Panc1 (cell line): ENCODE data around the gene SPA17. TPM values are rescaled to one million over a fixed set of nuclear protein-coding genes. Genes with fewer than 3 reads are reported as not detected.

Experiments used
- ATAC-seq: fragments of 200-7000 bp; cut with Tn5 transposase; 2 replicates; pipeline ENCODE4 v1.9.1; 2020; ENCODE audit warnings: mild to moderate bottlenecking, moderate library complexity
- BruUV-seq: library from RNA; stranded (reverse); fragments of 400-500 nt; replicated peaks from 2 replicates; lab custom pipeline; 2021; lab: Mats Ljungman, UMichigan
- CTCF ChIA-PET: fragments of 300-600 bp; sonication (Branson Sonifier 250); formaldehyde crosslinking; loops from one replicate; lab custom pipeline; 2022; ENCODE audit warnings: antibody characterized with exemption; lab: Charles Lee
- POLR2A ChIA-PET: fragments of 300-600 bp; sonication (Branson Sonifier 250); formaldehyde crosslinking; loops from one replicate; lab custom pipeline; 2022; ENCODE audit warnings: antibody characterized with exemption; lab: Charles Lee
- DNase-seq: peaks from one replicate; pipeline ENCODE4 v3.0.0-alpha.2; 2010; ENCODE audit warnings: low read depth, low spot score
- H3K27ac ChIP-seq: 2 replicates; pipeline ENCODE4 v1.5.1; 2011; ENCODE audit warnings: mild to moderate bottlenecking, low read length, inconsistent platforms
- H3K27me3 ChIP-seq: fragments of 200-500 bp; sonication (Bioruptor generic); 2 replicates; pipeline ENCODE4 v1.6.0; 2014; ENCODE audit warnings: low read length, inconsistent platforms; ENCODE audit not compliant: control insufficient read depth, insufficient read depth
- H3K36me3 ChIP-seq: fragments of 200-500 bp; sonication (Bioruptor generic); 2 replicates; pipeline ENCODE4 v1.5.1; 2014; ENCODE audit warnings: inconsistent platforms, mild to moderate bottlenecking, low read length, moderate library complexity; ENCODE audit not compliant: control insufficient read depth, insufficient read depth
- H3K4me1 ChIP-seq: 2 replicates; pipeline ENCODE4 v1.5.1; 2011; ENCODE audit warnings: inconsistent platforms, mild to moderate bottlenecking, low read length, moderate library complexity; ENCODE audit not compliant: control insufficient read depth, insufficient read depth
- H3K4me3 ChIP-seq, 2 experiments: 2 replicates each; pipeline ENCODE4 v1.5.1; 2011 to 2012; ENCODE audit warnings: low read depth in 2 of 2, low read length in 2 of 2, mild to moderate bottlenecking in 2 of 2, inconsistent platforms in 1 of 2, moderate library complexity in 1 of 2
- H3K9me3 ChIP-seq: fragments of 200-500 bp; sonication (Bioruptor generic); 2 replicates; pipeline ENCODE4 v1.5.1; 2014; ENCODE audit warnings: low read depth, mild to moderate bottlenecking, inconsistent platforms, low read length, moderate library complexity; ENCODE audit not compliant: control insufficient read depth, insufficient read depth
- POLR2AphosphoS5 ChIP-seq: IDR thresholded peaks from 2 replicates; pipeline ENCODE4 v1.6.1; 2012; ENCODE audit warnings: mild to moderate bottlenecking, low read depth, low read length, moderate library complexity
- SIN3A ChIP-seq: IDR thresholded peaks from 2 replicates; pipeline ENCODE4 v1.6.1; 2012; ENCODE audit warnings: low read depth, mild to moderate bottlenecking, low read length, moderate library complexity, borderline replicate concordance; ENCODE audit not compliant: insufficient read depth
- TCF7L2 ChIP-seq: IDR thresholded peaks from 2 replicates; pipeline ENCODE4 v1.6.1; 2011; ENCODE audit warnings: mild to moderate bottlenecking, low read depth, low read length, inconsistent platforms
- in situ Hi-C: cut with HindIII; loops from 2 replicates; pipeline ENCODE4 v1.10.0; 2016; ENCODE audit warnings: low sequenced_read_pairs, low pct_unique_long_range_greater_than_20kb
- intact Hi-C: fragments of 100-400 bp; cut with micrococcal nuclease; formaldehyde crosslinking; loops from one replicate; pipeline ENCODE4 v1.10.0; 2022; ENCODE audit not compliant: unreplicated experiment
- total RNA-seq: library from RNA; stranded (reverse); gene quantifications from one replicate; pipeline ENCODE4 v1.2.1, GENCODE V29; 2021; ENCODE audit not compliant: unreplicated experiment
- TF ChIP-seq, protein P1 (sequence below), 2 experiments: IDR thresholded peaks; 2 replicates each; pipeline ENCODE4 v1.6.1; 2011 to 2012; ENCODE audit warnings: low read depth in 2 of 2, control low read depth in 1 of 2, low read length in 1 of 2, mild to moderate bottlenecking in 1 of 2, moderate library complexity in 1 of 2; ENCODE audit not compliant: insufficient read depth in 1 of 2
- TF ChIP-seq, protein P2 (sequence below): fragments of 450-650 bp; IDR thresholded peaks from 2 replicates; pipeline ENCODE4 v1.5.1; 2017; ENCODE audit warnings: mild to moderate bottlenecking

Gene SPA17
- total RNA-seq, 1 experiment from 2014 or later: 10.1 TPM

DNA sequence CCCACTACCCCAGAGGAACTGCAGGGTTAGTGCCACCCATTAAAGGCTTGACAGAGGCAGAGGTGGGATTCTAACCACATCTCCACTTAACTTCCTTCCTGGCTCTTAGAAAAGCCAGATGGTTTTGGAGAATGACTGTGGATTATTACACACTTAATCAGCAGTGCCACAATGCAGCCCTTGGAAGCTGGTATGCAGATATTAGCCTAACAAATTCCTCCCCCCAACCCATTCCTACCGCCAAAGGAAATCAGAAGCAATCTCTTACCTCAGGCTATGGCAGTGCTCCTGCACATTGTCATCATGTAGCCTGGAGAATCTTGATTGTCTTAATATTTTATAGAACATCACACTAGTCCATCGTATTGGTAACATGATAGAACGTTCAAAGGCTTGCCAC is 42.9 kb downstream of the SPA17 start:
- in situ Hi-C loops: no loop called here
- BruUV-seq: no TSS peak
- no peak for ATAC-seq

DNA sequence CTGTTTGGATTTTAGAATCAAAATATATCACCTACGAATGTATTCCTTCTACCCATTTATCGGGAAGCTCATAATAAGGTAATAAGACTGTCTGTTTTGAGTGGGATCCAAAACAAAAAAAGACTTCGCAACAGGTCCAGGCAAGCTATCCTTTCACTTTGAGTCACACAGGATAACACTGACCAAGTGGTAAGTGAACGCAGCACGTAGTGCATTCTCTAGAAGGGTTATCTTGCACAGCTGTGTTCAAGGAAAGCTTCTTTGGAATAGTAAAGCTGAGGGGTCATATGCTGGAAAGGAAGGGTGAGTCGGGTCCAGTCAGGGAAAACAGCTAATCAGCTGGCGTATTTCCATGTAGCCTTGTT is 43.7 kb downstream of the SPA17 start:
- ATAC-seq (no peak), DNase-seq (no peak)
- in situ Hi-C loops (no loop called here), intact Hi-C loops (no loop called here)
- BruUV-seq: no TSS peak
- peak overlapping the region in 1 of 2 experiments; percentile 54; a peak in 2 of 4 replicates for H3K4me3 ChIP-seq
- H3K9me3 ChIP-seq: no peaks in the 10 kb centered on the region
- ChIA-PET CTCF (no interaction called here), POLR2A (interaction anchor here (0.6 kb wide), 1 partner anchor 38 kb away, joined by 6 read pairs; no protein-coding TSS in a partner anchor)
- peaks cover 55% of the 10 kb centered on the region for H3K27me3 ChIP-seq
- H3K4me1 ChIP-seq: peaks cover 10% of the 10 kb centered on the region; the same call in 1 of the 2 replicates
- TF ChIP-seq TCF7L2 (no peak), POLR2AphosphoS5 (no peak), SIN3A (no peak)
- TF ChIP-seq, protein P1, sequence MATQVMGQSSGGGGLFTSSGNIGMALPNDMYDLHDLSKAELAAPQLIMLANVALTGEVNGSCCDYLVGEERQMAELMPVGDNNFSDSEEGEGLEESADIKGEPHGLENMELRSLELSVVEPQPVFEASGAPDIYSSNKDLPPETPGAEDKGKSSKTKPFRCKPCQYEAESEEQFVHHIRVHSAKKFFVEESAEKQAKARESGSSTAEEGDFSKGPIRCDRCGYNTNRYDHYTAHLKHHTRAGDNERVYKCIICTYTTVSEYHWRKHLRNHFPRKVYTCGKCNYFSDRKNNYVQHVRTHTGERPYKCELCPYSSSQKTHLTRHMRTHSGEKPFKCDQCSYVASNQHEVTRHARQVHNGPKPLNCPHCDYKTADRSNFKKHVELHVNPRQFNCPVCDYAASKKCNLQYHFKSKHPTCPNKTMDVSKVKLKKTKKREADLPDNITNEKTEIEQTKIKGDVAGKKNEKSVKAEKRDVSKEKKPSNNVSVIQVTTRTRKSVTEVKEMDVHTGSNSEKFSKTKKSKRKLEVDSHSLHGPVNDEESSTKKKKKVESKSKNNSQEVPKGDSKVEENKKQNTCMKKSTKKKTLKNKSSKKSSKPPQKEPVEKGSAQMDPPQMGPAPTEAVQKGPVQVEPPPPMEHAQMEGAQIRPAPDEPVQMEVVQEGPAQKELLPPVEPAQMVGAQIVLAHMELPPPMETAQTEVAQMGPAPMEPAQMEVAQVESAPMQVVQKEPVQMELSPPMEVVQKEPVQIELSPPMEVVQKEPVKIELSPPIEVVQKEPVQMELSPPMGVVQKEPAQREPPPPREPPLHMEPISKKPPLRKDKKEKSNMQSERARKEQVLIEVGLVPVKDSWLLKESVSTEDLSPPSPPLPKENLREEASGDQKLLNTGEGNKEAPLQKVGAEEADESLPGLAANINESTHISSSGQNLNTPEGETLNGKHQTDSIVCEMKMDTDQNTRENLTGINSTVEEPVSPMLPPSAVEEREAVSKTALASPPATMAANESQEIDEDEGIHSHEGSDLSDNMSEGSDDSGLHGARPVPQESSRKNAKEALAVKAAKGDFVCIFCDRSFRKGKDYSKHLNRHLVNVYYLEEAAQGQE (IDR thresholded peaks at IDR 0.05; ENCODE audit: insufficient read depth in 1 of 2, low read depth in 2 of 2, low read length in 1 of 2): no peak
- TF ChIP-seq, protein P2, sequence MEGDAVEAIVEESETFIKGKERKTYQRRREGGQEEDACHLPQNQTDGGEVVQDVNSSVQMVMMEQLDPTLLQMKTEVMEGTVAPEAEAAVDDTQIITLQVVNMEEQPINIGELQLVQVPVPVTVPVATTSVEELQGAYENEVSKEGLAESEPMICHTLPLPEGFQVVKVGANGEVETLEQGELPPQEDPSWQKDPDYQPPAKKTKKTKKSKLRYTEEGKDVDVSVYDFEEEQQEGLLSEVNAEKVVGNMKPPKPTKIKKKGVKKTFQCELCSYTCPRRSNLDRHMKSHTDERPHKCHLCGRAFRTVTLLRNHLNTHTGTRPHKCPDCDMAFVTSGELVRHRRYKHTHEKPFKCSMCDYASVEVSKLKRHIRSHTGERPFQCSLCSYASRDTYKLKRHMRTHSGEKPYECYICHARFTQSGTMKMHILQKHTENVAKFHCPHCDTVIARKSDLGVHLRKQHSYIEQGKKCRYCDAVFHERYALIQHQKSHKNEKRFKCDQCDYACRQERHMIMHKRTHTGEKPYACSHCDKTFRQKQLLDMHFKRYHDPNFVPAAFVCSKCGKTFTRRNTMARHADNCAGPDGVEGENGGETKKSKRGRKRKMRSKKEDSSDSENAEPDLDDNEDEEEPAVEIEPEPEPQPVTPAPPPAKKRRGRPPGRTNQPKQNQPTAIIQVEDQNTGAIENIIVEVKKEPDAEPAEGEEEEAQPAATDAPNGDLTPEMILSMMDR: no peak
- H3K27ac ChIP-seq: no peak overlapping the region
- H3K36me3 ChIP-seq: no peaks in the 10 kb centered on the region

More for the DNA sequence above, 42.9 kb downstream of the SPA17 start:
- Histone ChIP-seq H3K27me3 (peaks cover 48% of the 10 kb centered on the region), H3K36me3 (no peaks in the 10 kb centered on the region), H3K4me3 (no peak overlapping the region), H3K9me3 (no peaks in the 10 kb centered on the region), H3K4me1 (peaks cover 10% of the 10 kb centered on the region; the same call in 1 of the 2 replicates), H3K27ac (no peak overlapping the region)
- POLR2A ChIA-PET: no interaction called here
- intact Hi-C loops: no loop called here
- CTCF ChIA-PET: interaction anchor here (0.7 kb wide), 1 partner anchor 15 kb away, joined by 6 read pairs; no protein-coding TSS in a partner anchor
- TF ChIP-seq, protein P2: no peak
- TF ChIP-seq TCF7L2 (no peak), SIN3A (no peak), POLR2AphosphoS5 (no peak)
- TF ChIP-seq, protein P1 (IDR thresholded peaks at IDR 0.05; ENCODE audit: insufficient read depth in 1 of 2, low read depth in 2 of 2, low read length in 1 of 2): no peak
- no peak for DNase-seq
